Stimulated activated CD4-positive, alpha-beta T cell treated with anti-CD3 and anti-CD28 coated beads, Interleukin-15, amount 100 ng/mL, for 1 hour (primary cell): ENCODE data around the gene TJAP1.
"Not testable (repeated sequence)": the region's sequence is repeated elsewhere in the genome, so short reads cannot be mapped to it uniquely, and the experiment has no call there.

ENCODE experiments used
- DNase-seq, 2 donors: peaks; one replicate each; pipeline ENCODE4 v3.0.0-alpha.2; 2020; ENCODE audit warnings: low read depth in 1 of 2, low spot score in 1 of 2

The TJAP1 gene

DNA sequence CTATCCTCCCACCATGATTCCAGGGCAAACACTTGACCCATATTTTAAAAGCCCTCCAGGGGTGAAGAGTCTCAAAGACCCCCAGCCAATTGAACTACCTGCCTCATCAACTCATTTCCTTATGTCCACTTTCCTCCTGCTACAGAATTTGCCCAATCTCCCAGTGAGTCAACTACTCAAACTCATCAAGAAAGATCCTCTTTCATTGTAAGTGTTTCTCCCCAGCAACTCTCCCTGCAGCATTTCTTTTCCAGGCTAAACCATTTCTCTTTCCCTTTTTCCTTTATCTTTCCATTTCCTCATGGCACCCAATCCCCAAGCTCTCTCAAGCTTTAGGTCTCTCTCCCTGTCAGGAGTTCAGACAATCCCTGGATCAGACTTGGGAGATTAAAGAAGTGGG lies 23.5 kb upstream of the TJAP1 start:
- DNase-seq: no peak

DNA sequence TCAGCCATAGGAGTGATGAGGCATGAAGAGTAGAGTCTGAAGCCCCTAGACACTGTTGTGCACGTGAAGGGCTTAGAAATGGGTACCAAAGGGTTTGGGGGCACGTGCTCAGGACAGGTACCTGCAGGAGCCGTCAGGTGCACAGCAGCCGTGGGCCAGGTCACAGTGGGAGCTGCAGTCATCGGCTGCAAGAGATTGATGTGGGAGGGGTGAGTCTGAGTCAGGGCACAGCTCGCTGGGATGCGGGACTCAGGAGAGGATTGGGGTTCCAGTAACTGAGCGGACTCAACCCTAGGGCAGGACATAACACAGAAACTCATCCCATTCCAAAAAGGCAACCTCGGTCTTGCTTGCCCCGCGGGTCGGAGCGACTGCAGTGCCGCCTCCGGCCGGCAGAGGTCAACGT lies 23.1 kb upstream of the TJAP1 start:
- DNase-seq: peak in 1 of 2 donors; percentile 64

DNA sequence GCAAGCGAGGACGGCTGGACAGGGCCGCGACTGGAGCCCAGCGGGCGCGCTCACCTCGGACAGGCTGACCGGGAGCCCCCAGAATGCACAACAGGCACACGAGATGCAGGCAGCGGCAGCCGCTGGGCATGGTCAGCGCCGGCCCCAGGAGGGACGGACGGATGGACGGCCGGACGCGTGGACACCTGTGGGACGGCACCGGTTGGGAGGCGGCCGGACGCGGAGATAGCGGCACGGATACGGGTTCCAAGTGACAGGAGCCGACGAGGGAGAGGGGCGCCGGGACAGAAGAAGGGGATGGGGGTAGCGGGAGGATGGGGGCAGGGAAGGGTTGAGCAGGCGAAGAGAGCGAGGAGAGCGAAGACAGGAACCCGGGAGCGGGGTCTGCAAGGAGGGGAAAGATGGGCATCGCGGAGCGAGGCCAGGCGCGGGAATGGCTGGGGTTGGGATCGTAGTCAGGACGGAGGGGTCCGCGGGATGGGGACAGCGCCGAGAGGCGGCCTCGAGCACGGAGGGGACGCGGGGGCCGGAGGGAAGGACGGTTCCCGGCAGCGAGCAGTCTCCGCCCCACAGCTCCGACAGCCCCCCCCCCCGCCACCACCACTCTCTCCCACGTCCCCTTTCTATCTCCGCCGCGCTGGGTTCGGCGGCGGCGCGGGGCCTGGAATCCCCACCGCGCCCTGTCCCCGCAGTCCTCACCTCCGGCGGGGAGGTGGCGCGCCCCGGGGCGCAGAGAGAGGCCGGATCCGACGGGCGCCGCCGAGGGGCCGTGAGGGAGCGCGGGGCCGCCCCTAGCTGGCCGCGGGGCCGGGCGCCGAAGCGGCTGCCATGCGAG lies 22.5 kb upstream of the TJAP1 start:
- DNase-seq: peak; percentile 27 to 31

DNA sequence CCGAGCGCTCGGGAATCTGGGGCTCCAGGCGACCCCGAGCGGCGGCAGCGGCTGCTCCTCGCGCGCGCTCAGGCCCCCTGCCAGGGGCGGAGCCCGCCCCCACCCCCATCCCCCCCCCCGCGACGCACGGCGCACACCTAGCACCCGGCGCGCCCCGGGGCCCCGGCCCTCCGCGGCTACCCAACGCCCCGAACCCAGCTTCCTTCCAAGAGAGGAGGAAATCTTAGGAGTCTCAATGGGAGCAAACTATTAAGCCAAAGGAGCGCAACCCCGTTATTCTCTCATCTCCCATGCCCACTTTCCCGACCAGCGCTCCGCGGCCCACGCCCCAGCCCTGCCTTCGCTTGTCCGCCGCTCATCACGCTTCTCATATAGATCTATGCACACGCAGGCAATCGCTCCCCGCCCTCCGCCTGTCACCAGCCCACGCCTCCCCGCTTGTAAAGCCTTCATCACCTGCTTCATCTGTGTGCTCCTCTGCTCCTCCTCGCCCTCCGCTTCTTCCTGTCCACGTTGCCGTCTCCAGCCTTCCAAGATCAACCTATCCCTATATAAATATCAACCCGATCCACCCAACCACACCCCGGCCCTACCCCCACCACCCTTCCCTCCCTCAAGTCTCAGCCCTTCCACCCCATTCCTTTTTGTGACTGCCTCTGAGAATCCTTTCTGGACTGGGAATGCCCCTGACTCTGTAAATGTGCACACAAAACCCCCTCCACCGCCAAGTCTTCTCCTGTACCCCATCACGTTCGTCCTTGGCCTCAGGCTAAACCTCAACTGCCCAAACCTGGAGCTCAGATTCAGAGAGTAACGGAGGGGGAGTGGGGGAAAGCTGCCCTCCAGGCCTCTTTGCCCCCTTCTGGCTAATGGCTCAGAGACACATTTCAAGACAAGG lies 21.6 kb upstream of the TJAP1 start, which contains the start of gene DLK2:
DLK2 (minus strand) TSS at position 18 of the 898 bp plus-strand sequence. CDS start 723 bp downstream, outside the sequence.
- peak in 1 of 2 donors; percentile 51 for DNase-seq

DNA sequence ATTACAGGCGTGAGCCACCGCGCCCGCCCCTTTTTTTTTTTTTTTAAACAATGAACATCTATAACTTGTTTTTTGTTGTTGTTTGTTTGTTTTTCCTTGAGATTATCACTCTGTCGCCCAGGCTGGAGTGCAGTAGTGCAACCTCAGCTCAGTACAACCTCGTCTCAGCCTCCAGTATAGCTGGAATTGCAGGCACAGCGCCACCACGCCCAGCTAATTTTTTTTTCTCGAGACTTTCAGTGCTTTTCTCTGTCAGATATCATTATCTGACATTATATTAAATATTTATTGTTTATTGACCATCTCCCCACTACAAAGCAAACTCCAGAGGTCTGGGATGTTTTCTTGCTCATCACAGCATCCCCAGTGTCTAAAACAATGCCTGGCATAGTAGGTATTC lies 19.7 kb upstream of the TJAP1 start:
- no peak for DNase-seq

DNA sequence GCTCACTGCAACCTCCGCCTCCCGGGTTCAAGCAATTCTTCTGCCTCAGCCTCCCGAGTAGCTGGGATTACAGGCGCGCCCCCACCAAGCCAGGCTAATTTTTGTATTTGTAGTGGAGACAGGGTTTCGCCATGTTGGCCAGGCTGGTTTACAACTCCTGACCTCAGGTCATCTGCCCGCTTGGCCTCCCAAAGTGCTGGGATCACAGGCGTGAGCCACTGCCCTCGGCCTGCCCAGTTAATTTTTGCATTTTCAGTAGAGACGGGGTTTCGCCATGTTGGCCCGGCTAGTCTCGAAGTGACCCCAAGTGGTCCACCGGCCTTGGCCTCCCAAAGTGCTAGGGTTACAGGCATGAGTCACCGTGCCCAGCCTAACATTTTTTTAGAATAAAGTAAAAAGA lies 19.2 kb upstream of the TJAP1 start:
- DNase-seq: not testable (repeated sequence)

DNA sequence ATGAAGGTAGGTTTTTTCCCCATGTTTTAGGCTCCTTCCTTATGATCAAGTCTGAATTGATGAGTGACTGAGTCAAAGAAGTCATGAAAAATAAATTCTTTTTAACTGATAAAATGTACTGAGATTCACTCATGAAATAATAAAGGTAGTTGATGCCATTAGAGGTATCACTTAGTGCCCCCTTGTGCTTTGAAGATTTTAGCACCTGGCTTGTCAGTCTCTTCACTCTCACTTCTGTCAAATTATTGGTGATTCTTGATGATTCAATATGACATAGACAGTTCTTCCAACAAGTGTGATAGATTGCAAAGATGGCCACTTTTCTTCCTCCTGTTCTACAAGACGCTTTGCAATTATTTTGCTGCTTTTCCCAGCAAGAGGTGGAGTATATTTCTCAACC lies 17.8 kb upstream of the TJAP1 start:
- DNase-seq: no peak

DNA sequence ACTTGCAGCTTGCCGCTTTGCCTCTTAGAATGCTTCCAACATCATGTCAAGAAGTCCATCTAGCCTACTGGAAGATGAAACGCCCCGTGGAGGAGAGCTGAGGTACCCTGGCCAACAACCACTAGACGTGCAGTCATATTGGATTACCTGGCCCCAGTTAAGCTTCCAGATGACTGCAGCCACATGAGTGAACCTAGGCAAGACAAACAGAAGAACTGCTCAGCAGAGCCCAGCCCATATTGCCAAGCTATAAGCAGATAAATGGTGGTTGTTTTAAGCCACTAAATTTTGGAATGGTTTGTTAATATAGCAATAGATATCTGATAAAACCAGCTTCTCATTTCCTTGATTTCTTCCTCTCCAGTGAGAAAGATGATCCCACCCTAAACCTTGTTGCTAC lies 17.3 kb upstream of the TJAP1 start:
- DNase-seq: no peak

DNA sequence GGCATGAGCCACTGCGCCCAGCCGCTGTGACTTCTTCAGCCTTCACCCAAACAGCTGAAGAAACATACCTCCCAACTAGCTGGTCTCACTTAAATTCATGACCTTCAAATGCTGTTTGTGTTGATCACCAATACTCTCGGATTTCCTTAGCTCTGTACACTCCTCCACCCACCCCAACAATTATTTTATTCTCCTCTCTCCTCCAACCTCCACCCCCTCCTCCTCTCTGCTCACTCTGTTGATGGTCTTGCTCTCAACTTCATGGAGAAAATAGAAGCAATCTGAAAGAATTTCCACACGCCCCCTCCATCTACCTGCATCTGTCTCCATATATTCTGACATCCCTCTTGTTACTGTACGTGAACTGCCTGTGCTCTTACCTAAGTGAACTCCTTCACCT lies 15.4 kb upstream of the TJAP1 start:
- DNase-seq: no peak

DNA sequence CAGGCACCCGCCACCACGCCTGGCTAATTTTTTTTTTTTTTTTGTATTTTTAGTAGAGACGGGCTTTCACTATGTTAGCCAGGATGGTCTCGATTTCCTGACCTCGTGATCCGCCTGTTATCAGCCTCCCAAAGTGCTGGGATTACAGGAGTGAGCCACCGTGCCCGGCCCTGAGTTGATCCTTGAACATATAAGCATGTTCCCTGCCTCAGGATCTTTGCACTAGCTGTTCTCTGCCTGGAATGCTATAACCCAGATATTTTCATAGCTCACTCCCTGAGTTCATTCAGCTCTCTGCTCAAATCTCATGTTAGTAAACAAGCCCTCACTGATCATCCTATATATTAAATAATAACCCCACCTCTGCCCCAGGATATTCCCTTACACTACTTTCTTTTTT lies 13.0 kb upstream of the TJAP1 start:
- no peak for DNase-seq

DNA sequence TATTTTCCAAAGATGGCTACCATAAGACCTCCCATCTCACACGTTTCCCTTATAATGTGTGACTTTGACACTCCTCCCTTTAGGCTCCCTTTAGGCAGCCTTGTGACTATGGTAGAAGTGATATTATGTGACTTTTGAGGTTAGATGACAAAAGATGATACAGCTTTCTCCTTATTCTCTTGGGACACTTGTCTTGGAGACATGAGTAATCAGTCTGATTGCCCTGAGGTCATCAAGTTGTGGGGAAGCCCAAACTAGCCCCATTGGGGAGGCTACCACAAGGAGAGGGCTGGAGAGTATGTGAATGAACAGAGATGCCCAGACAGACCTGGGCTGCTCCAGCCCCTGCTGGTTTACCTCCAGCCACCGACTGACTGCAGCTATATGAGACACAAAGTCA lies 11.4 kb upstream of the TJAP1 start:
- no peak for DNase-seq

DNA sequence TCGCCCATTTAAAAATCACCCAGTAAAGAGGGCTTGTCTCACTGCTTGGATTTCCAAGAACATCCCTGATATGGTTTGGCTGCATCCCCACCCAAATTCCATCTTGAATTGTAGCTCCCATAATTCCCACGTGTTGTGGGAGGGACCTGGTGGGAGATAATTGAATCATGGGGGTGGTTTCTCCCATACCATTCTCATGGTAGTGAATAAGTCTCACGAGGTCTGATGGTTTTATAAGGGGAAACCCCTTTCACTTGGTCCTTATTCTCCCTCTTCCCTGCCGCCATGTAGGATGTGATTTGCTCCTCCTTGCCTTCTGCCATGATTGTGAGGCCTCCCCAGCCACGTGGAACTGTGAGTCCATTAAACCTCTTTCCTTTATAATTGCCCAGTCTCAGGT lies 10.1 kb upstream of the TJAP1 start:
- DNase-seq: not testable (repeated sequence)

DNA sequence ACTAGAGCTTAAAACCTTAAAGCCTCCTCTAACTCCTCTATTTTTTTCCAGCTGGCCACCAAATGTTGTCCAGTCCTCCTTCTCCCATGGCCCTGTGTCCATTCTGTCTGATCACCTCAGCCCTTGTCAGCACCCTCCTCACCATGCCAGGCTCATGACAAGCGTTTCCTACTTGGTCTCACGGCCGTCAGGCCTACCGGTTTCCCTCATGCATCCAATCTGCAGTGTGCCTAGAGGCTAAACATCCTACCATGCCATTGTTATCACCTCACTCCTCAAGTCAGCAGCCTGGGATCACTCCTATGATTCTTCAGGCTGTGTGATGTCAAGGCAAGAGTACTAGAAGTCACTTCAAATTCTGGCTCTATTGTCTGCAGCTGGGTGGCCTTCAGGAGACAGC lies 9.6 kb upstream of the TJAP1 start:
- DNase-seq: no peak

DNA sequence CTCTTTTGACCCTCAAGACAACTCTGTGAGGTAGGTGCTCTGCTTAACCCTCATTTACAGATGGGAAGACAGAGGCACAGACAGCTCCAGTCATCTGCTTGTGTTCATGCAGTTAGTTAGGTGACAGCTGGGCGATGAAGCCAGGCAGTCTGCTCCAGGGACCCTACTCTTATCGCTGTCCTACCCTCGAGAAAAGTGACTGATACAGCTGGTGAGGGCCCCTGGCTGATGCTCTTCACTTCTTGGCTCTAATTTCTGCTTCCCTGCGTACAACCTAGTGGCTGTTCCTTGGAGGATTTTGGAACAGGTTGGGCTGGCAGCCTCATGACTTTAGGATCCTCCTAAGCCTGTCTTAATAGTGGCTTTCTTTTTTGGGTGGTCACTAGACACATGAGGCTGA lies 9.1 kb upstream of the TJAP1 start:
- no peak for DNase-seq

DNA sequence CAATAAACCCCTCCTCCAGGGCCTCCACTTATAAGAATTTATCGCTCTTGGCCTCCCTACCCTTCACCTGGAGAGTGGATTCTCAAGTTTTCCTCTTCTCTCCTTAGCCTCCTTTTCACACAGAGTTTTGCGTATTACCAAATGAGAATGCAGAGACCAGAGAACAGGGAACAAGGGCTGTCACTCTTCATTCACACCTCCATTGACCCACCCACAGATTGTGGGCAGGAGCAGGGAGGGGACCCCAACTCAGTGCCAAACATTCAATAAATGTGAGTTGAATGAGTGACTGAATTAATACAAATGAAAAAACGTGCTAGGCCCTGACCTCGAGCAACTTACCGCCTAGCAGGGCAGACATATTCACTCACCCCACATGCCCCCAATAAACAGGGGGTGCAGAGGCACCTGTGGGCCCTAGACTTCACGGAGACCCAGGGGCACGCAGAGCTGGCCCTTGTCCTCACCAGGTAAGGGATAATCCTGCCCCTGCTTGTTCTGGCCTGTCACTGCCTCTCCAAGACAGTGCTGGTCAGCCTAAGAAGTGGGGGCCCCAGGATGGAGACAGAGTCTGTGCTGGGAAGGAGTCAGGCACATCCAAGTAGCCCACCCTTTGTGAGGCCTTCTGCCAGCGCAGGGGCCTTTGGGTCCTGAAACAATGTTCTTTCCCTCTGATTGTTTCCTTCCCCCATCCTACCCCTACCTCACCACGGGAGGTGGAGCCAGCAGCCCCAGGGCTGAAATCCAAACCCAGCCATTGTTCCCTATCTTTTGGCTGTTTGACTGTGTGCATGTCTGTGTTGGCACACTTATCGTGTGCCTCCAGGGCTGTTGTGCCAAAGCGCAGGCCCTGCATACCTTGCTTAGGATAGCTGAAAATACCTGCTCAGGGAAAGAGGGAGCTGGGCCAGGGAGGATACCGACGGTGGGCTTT lies 8.4 kb upstream of the TJAP1 start:
- DNase-seq: no peak

DNA sequence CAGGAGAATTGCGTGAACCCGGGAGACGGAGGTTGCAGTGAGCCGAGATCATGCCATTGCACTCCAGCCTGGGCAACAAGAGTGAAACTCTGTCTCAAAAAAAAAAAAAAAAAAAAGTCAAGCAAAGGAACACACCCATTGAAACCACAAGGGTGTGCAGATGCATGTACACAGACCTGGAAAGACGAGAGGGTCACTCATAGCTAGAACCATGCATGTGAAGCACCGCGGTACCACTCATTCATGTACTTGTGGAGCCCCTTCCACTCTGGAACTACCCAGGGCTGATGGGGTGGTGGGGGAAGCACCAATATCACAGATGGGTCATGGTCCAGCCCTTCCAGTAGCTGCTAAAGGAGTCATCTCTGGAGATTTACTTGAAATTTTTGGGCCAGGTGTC lies 7.4 kb upstream of the TJAP1 start:
- DNase-seq: no peak

DNA sequence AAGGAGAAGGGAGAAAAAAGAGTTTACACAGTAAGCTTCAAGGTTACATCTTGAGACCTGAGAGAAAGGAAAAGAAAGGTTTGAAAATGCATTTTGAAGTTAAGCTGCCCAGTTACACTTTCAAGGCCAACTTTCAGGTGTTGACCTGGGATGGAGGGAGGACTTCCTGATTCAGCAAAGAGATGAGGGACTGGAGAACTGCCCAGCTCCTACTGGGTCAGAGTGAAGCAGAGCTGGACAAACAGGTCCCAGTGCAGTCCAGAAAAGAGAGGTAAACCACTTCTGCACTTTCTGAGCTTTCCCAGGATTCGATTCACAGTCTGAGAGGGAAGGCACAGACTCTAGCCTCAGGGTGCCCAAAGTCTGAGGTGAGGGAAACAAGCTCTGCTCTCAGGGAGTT lies 6.0 kb upstream of the TJAP1 start:
- no peak for DNase-seq

DNA sequence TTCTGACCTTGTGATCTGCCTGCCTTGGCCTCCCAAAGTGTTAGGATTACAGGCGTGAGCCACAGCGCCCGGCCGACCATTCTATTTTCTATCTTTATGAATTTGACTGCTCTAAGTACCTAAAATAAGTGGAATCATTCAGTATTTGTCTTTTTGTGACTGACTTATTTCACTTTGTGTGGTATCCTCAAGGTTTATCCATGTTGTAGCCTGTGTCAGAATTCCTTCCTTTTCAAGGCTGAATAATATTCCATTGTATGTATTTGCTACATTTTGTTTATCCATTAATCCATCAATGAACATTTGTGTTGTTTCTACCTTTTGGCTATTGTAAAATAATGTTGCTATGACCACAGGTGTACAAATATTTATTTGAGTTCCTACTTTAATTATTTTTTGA lies 4.9 kb upstream of the TJAP1 start:
- no peak for DNase-seq

DNA sequence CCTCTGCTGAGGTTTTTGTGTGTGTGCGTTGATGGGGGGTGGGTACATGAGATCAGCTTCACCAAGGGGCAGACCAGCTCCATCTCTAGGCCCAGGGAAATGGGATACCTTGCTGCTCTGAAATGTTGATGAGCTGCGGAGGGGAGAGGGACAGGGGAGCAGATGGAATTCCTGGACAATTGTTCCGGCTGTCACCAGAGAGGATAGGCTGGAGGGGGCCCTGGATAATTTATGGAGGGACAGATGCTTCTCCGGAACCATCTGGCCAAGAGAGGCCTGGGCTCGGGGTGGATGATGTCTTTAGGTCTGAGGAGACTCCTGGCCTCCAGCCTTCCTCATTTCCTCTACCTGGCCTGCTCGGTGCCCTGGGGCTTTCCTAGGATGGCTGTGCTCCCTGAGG lies 1.9 kb upstream of the TJAP1 start:
- DNase-seq: no peak

DNA sequence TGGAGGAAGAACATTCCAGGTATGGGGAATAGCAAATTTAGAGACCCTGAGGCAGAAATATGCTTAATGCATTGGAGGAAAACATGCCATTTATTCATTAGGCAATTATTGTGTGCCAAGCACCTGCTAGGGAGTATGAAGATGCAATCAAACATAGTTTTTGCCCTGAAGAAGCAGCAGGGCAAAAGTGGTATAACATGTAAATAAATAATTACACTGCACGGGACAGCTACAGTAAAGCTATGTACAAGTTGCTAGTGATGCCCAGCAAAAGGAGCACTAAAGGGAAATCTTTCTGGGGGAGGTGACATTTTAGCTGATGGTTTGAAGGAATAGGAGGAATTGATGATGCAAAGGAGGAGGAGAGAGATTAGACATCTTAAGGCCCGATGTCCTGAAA lies 624 bp upstream of the TJAP1 start:
- no peak for DNase-seq

DNA sequence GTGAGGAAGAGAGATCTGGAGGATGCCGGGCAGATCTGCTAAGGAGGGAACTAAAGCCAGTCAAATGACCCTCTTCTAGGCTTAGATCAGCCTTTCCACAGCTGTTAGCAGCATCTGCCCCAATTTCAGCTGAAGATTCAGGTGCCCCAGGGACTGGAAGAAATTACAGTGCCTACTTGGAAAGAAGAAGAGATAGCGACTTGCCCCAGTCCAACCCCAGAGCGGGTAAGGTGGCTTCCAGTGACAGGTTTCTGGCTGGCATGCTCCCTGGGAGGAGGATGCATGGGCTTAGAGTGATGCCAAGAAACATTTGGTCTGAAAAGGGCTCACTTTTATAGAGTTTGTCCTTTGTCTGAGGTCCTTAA lies 620 bp downstream of the TJAP1 start:
- DNase-seq: no peak
